ENCODE data around the gene CRTAC1. TPM values are rescaled to one million over a fixed set of nuclear protein-coding genes. Genes with fewer than 3 reads are reported as not detected.

Gene CRTAC1
- polyA plus RNA-seq, 1 experiment = not detected

GRCh38 chr10:97903128-97904017, 127.0 kb downstream of the CRTAC1 start:
- POLR2A ChIA-PET = no interaction called here
- Histone ChIP-seq H3K4me3 (ENCODE audit: low read depth, low read length) (no peak overlapping the region), H3K27ac (ENCODE audit: low read depth, low read length) (no peak overlapping the region), H3K9me3 (ENCODE audit: control insufficient read depth, insufficient read depth, low read length) (no peaks in the 10 kb centered on the region), H3K27me3 (ENCODE audit: control insufficient read depth, insufficient read depth, low read length) (peaks cover 7% of the 10 kb centered on the region)
- TF ChIP-seq, protein P1, sequence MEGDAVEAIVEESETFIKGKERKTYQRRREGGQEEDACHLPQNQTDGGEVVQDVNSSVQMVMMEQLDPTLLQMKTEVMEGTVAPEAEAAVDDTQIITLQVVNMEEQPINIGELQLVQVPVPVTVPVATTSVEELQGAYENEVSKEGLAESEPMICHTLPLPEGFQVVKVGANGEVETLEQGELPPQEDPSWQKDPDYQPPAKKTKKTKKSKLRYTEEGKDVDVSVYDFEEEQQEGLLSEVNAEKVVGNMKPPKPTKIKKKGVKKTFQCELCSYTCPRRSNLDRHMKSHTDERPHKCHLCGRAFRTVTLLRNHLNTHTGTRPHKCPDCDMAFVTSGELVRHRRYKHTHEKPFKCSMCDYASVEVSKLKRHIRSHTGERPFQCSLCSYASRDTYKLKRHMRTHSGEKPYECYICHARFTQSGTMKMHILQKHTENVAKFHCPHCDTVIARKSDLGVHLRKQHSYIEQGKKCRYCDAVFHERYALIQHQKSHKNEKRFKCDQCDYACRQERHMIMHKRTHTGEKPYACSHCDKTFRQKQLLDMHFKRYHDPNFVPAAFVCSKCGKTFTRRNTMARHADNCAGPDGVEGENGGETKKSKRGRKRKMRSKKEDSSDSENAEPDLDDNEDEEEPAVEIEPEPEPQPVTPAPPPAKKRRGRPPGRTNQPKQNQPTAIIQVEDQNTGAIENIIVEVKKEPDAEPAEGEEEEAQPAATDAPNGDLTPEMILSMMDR (IDR thresholded peaks at IDR 0.05; ENCODE audit: low read depth, low read length) = no peak
- no peak for DNase-seq (ENCODE audit: low read depth, low spot score)
- CTCF ChIA-PET = interaction anchor here (1.0 kb wide), 1 partner anchor 13 kb away, joined by 3 read pairs; no protein-coding TSS in a partner anchor

DNA sequence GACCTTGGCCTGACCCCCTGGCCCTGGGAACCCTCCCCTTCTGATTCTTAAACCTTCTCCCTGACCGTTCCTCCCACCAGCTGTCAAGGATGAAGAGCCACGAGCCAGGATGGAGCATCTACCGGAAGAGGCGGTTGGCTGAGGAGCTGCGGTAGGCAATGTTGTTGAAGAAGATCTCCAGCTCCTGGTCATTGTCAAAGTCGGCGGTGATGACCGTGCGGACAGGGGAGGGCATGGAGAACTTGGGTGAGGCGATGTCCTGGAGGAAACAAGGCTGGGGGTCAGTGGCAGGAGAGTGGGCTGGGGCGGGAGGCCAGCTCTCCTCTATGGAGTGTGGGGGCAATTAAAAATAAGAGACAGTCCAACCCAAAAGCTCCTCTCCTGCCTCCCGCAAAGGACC, 129.0 kb downstream of the CRTAC1 start:
- DNase-seq (ENCODE audit: low read depth, low spot score) = no peak
- H3K9me3 ChIP-seq (ENCODE audit: control insufficient read depth, insufficient read depth, low read length) = no peaks in the 10 kb centered on the region
- TF ChIP-seq, protein P1 (IDR thresholded peaks at IDR 0.05; ENCODE audit: low read depth, low read length) = no peak
- no peak overlapping the region for H3K4me3 ChIP-seq (ENCODE audit: low read depth, low read length)
- H3K27me3 ChIP-seq (ENCODE audit: control insufficient read depth, insufficient read depth, low read length) = peaks cover 10% of the 10 kb centered on the region
- no peak overlapping the region for H3K27ac ChIP-seq (ENCODE audit: low read depth, low read length)
- POLR2A ChIA-PET = no interaction called here
- CTCF ChIA-PET = no interaction called here

GRCh38 chr10:97898429-97898828, 132.0 kb downstream of the CRTAC1 start:
- TF ChIP-seq, protein P1 (IDR thresholded peaks at IDR 0.05; ENCODE audit: low read depth, low read length) = no peak
- ChIA-PET POLR2A (no interaction called here), CTCF (no interaction called here)
- Histone ChIP-seq H3K9me3 (ENCODE audit: control insufficient read depth, insufficient read depth, low read length) (no peaks in the 10 kb centered on the region), H3K4me3 (ENCODE audit: low read depth, low read length) (no peak overlapping the region), H3K27ac (ENCODE audit: low read depth, low read length) (no peak overlapping the region), H3K27me3 (ENCODE audit: control insufficient read depth, insufficient read depth, low read length) (peaks cover 8% of the 10 kb centered on the region)
- no peak for DNase-seq (ENCODE audit: low read depth, low spot score)

DNA sequence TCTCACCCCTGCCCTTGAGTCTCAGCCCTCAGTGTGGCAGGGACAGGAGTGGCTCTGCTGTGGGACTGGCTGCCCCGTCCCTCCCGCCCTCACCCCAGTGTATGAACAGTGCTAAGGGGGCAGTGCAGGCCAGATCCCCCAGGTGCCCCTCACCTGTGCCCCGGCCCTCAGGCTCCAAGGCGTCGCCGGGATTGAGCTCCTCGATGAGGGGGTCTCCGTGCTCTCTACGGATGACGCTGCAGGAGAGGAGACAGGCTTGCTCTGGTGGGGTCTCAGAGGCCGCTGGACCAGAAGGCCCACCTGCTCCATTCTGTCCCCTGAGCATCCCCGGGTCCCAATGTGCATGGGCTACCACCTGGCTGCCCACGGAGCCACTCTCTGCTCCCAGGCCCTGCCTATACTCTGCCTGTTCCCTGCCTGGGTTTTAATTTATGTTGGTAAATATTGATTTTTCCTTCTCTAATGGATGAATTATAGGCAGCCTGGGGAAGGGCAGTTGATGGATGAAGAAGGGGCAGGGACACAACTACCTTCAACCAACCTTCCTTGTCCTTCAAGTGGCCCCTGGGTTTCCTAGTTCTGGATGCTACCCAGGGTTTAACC, 133.6 kb downstream of the CRTAC1 start:
- DNase-seq (ENCODE audit: low read depth, low spot score) = no peak
- CTCF ChIA-PET = no interaction called here
- TF ChIP-seq, protein P1 (IDR thresholded peaks at IDR 0.05; ENCODE audit: low read depth, low read length) = no peak
- H3K9me3 ChIP-seq (ENCODE audit: control insufficient read depth, insufficient read depth, low read length) = no peaks in the 10 kb centered on the region
- peaks cover 8% of the 10 kb centered on the region for H3K27me3 ChIP-seq (ENCODE audit: control insufficient read depth, insufficient read depth, low read length)
- no peak overlapping the region for H3K4me3 ChIP-seq (ENCODE audit: low read depth, low read length)
- H3K27ac ChIP-seq (ENCODE audit: low read depth, low read length) = no peak overlapping the region
- POLR2A ChIA-PET = no interaction called here

DNA sequence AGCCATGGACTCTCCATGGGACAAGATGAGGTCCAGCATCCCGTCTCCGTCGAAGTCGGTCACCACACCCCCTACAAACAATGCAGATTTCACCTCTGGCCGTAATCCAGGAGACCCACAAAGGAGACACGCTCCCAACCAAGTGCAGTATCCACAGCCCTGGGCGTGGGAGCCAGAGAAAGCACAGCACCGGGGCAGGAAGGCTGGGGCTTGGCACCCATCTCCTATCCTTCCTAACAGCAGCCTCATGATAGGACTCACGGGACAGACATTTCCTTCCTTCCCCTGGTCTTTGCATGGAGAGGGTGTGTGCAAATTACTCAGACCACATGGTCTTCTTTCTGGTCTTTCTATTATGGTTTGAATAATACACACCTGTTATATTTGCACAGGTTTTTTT, 134.5 kb downstream of the CRTAC1 start:
- peaks cover 8% of the 10 kb centered on the region for H3K27me3 ChIP-seq (ENCODE audit: control insufficient read depth, insufficient read depth, low read length)
- ChIA-PET POLR2A (no interaction called here), CTCF (no interaction called here)
- TF ChIP-seq, protein P1 (IDR thresholded peaks at IDR 0.05; ENCODE audit: low read depth, low read length) = no peak
- no peak for DNase-seq (ENCODE audit: low read depth, low spot score)
- H3K9me3 ChIP-seq (ENCODE audit: control insufficient read depth, insufficient read depth, low read length) = no peaks in the 10 kb centered on the region; the same call in 1 of the 2 replicates
- no peak overlapping the region for H3K27ac ChIP-seq (ENCODE audit: low read depth, low read length)
- no peak overlapping the region for H3K4me3 ChIP-seq (ENCODE audit: low read depth, low read length)
